ENCODE results near the gene VPS16. TPM values are rescaled to one million over a fixed set of nuclear protein-coding genes. Genes with fewer than 3 reads are reported as not detected.

The VPS16 gene
- polyA plus RNA-seq, 5 donors = 30.5 to 40.2 (median 35.7) TPM

- no peak for DNase-seq
Observed at GRCh38 chr20:2867081-2867864, 26.7 kb downstream of the VPS16 start.

- DNase-seq = no peak
Observed at GRCh38 chr20:2869381-2869780, 28.8 kb downstream of the VPS16 start.

- DNase-seq = no peak
Observed at GRCh38 chr20:2871111-2871465, 30.5 kb downstream of the VPS16 start.

GRCh38 chr20:2871661-2872458, 31.3 kb downstream of the VPS16 start:
- DNase-seq = no peak

- DNase-seq = no peak
Observed at GRCh38 chr20:2872459-2873009, 32.0 kb downstream of the VPS16 start.

- DNase-seq = peak; percentile 90
Observed at GRCh38 chr20:2873010-2873746, 32.6 kb downstream of the VPS16 start, which contains the start of gene PTPRA. PTPRA (plus strand) TSS chr20:2873481; CDS start chr20:2964278, 90,797 bp downstream.

GRCh38 chr20:2873747-2874041, 33.1 kb downstream of the VPS16 start:
- peak; percentile 40 to 69 for DNase-seq

GRCh38 chr20:2874456-2874855, 33.9 kb downstream of the VPS16 start:
- DNase-seq = no peak

- no peak for DNase-seq
Observed at GRCh38 chr20:2875690-2876203, 35.2 kb downstream of the VPS16 start.

- DNase-seq = no peak
Observed at GRCh38 chr20:2878515-2878914, 38.0 kb downstream of the VPS16 start.

GRCh38 chr20:2879146-2879545, 38.6 kb downstream of the VPS16 start:
- no peak for DNase-seq

- DNase-seq = no peak
Observed at GRCh38 chr20:2880650-2881049, 40.1 kb downstream of the VPS16 start.

- DNase-seq = no peak
Observed at GRCh38 chr20:2883726-2884637, 43.4 kb downstream of the VPS16 start.

GRCh38 chr20:2887715-2888114, 47.2 kb downstream of the VPS16 start:
- DNase-seq = no peak

GRCh38 chr20:2888224-2888955, 47.8 kb downstream of the VPS16 start:
- DNase-seq = no peak

- no peak for DNase-seq
Observed at GRCh38 chr20:2889209-2889608, 48.7 kb downstream of the VPS16 start.

- DNase-seq = no peak
Observed at GRCh38 chr20:2889797-2890196, 49.3 kb downstream of the VPS16 start.

- DNase-seq = no peak
Observed at GRCh38 chr20:2890742-2891141, 50.2 kb downstream of the VPS16 start.

- DNase-seq = no peak
Observed at GRCh38 chr20:2891343-2891742, 50.8 kb downstream of the VPS16 start.

- DNase-seq = no peak
Observed at GRCh38 chr20:2892376-2892775, 51.8 kb downstream of the VPS16 start.
